Skeletal muscle satellite cell (primary cell): ENCODE data around the gene SZT2.
A peak's percentile ranks its signal among the peaks of the same experiment; 100 is the strongest.
"Not testable (repeated sequence)": the region's sequence is repeated elsewhere in the genome, so short reads cannot be mapped to it uniquely, and the experiment has no call there.

ENCODE experiments used
- H3K27me3 ChIP-seq: 2 replicates; pipeline ENCODE4 v1.7.0; 2013; ENCODE audit warnings: low read length; ENCODE audit not compliant: control insufficient read depth, insufficient read depth
- H3K36me3 ChIP-seq: 2 replicates; pipeline ENCODE4 v1.7.0; 2013; ENCODE audit warnings: mild to moderate bottlenecking, control low read depth, low read length; ENCODE audit not compliant: insufficient read depth
- H3K4me1 ChIP-seq: 2 replicates; pipeline ENCODE4 v1.7.0; 2013; ENCODE audit warnings: low read length; ENCODE audit not compliant: control insufficient read depth, insufficient read depth
- H3K4me2 ChIP-seq: 2 replicates; pipeline ENCODE4 v1.7.0; 2013; ENCODE audit warnings: mild to moderate bottlenecking, low read length
- H3K4me3 ChIP-seq: 2 replicates; pipeline ENCODE4 v1.7.0; 2013; ENCODE audit warnings: low read length
- H3K9ac ChIP-seq: 2 replicates; pipeline ENCODE4 v1.7.0; 2013; ENCODE audit warnings: mild to moderate bottlenecking, low read depth, low read length, moderate library complexity
- H3K9me3 ChIP-seq: replicated peaks from 2 replicates; pipeline ENCODE4 v1.7.0; 2013; ENCODE audit warnings: mild to moderate bottlenecking, control low read depth, low read length

SZT2 gene

DNA sequence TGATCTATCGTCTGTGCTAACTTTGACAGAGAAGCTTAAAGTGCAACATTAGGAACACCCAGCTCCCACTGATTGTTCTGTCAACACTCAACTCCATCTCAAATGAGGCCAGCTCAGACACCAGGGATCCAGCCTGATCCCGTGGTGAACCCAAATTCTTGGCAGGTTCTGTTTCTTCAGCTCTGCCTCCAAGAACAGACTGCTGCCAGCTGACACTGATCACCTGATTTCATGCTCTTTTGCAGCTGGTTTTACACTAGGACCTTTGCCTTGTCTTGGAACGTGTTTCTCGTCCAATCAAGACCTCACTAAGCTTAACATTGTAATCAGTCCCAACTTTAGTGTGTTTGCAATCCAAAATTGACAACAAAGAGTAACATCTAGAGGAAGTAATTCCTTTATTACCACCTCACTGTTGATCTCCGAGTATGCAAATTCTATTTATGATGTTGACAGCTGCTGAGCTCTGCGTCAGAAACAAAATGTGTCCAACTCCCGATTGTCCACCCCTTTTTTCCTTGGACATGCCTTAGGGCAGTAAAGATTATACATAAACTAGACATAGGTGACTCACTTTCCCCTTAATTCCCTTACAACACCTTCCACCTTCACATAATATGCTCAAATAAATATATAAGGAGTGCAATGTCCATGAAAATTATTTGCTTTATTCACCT lies 65.7 kb downstream of the SZT2 start:
- Histone ChIP-seq H3K4me3 (no peak overlapping the region), H3K36me3 (peaks cover 15% of the 10 kb centered on the region)

DNA sequence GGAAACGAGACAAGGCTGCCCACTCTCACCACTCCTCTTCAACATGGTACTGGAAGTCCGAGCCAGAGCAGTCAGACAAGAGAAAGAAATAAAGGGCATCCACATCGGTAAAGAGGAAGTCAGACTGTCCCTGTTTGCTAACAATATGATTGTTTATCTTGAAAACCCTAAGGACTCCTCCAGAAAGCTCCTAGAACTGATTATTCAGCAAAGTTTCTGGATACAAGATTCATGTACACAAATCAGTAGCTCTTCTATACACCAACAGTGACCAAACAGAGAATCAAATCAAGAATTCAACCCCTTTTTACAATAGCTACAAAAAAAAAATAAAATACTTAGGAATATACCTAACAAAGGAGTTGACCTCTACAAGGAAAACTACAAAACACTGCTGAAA lies 68.7 kb downstream of the SZT2 start:
- not testable (repeated sequence) for H3K9me3 ChIP-seq, H3K9ac ChIP-seq, H3K27me3 ChIP-seq, H3K4me3 ChIP-seq, H3K36me3 ChIP-seq, H3K4me2 ChIP-seq
- peaks cover 10% of the 10 kb centered on the region for H3K4me1 ChIP-seq

More for the DNA sequence above, 65.7 kb downstream of the SZT2 start:
- peaks cover 22% of the 10 kb centered on the region for H3K4me1 ChIP-seq
- no peak overlapping the region for H3K9ac ChIP-seq
- no peak overlapping the region for H3K4me2 ChIP-seq
- H3K9me3 ChIP-seq: no peaks in the 10 kb centered on the region
- no peaks in the 10 kb centered on the region for H3K27me3 ChIP-seq

DNA sequence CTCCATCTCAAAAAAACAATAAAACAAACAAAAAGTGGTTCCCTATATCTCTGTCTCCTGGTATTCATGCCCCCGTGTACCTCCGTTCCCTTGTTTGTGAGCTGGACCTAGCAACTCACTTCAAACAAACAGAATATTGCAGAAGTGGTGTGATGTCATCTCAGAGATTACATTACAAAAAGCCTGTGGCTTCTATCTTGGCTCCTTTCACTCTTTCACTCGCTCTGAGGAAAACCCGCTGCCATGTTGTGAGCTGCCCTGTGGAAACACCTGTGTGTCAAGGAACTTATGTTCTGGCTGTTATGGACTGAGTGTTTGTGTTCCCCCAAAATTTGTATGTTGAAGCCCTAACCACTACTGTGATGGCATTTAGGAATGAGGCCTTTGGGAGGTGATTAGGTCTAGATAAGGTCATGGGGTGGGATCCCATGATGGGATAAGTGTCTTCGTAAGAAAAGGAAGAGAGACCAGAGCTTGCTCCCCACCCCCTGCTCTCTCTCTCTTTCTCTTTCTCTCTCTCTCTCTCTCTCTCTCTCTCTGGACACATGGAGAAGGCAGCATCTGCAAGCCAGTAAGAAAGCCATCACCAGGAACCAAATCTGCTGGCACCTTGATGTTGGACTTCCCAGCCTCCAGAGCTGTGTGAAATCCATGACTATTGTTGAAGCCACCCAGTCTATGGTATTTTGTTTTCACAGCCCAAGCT lies 71.4 kb downstream of the SZT2 start:
- H3K4me3 ChIP-seq: no peak overlapping the region
- no peak overlapping the region for H3K9ac ChIP-seq
- H3K4me1 ChIP-seq: no peaks in the 10 kb centered on the region
- H3K27me3 ChIP-seq: no peaks in the 10 kb centered on the region
- no peaks in the 10 kb centered on the region for H3K9me3 ChIP-seq
- no peaks in the 10 kb centered on the region for H3K36me3 ChIP-seq
- no peak overlapping the region for H3K4me2 ChIP-seq

DNA sequence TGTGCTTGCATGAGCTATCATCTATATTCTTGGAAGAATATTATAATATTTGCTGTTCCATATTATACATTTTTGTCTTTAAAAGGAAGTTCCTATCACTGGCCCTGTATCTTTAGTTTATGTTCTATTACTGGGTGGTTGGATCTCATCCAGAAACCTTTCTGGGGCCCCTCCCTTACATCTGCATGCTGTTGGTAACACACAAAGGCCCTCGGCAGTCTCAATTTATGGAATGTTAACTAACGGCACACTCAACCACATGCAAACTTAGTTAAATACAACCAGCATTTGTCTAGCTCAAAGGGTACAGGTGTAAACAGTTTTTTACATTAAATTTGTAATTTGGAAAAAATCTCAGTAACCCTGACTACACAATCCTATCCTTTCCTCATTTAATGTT lies 73.8 kb downstream of the SZT2 start:
- Histone ChIP-seq H3K4me3 (no peak overlapping the region), H3K9ac (no peak overlapping the region), H3K4me1 (no peaks in the 10 kb centered on the region), H3K9me3 (no peaks in the 10 kb centered on the region), H3K36me3 (no peaks in the 10 kb centered on the region), H3K4me2 (no peak overlapping the region), H3K27me3 (no peaks in the 10 kb centered on the region)

DNA sequence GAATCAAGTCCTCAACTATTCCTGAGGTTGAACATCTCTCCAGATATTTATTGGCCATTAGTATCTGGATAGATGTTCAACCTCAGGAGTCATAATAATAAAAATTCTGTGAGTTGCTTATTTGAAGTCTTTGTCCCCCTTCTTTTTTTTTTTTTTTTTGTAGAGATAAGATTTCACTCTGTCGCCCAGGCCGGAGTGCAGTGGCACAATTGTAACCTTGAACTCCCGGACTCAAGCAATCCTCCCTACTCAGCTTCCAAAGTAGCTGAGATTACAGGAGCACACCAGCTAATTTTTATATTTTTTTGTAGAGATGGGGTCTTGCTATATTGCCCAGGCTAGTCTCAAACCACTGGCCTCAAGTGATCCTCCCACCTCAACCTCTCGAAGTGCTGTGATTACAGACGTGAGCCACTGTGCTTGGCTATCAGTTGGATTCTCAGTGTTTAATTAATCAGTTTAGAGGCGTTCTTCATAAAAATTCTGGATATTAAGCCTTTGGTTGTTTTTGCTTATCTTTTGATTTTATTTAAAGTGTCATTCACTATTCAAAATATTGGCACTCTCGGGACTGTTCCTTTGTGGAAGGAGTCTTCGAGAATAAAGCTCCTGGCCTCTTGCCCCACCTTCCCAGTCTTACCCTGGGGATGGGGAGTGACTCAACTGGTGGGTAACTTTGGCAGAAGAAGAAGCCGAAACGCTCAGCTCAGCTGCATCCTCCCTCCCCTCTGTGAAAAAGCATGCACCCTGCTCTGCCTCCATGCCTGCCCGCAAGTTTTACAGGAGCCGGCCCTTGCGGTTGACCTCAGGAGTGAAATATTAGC lies 75.2 kb downstream of the SZT2 start:
- Histone ChIP-seq H3K4me2 (no peak overlapping the region), H3K9ac (no peak overlapping the region), H3K9me3 (no peaks in the 10 kb centered on the region), H3K27me3 (no peaks in the 10 kb centered on the region), H3K4me1 (no peaks in the 10 kb centered on the region), H3K4me3 (no peak overlapping the region), H3K36me3 (no peaks in the 10 kb centered on the region)

DNA sequence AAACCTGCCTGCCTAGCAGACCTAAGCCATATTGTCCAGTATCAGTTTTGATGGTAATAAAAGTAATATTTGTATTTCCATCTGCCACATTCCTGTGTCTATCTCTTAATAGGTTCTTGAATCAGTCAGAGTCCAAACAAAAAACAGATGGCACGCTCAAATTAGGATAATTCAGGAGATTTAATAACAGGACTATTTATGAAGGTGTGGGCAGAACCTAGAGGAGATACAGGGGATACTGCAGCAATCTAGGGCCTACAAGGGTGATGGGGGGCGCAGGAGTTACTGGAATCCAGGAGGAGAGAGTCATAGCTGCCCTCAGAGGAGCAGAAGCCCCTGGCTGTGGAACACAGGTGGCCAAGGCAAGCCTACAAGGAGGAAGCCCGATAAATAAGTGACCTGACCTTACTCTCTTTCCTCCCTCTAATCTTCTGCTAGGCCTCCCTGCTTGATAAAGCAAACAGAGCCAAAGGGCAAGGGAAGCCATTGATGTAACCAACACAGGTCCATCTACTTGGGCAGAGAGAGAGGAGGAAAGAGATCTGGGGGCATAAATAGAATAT lies 75.9 kb downstream of the SZT2 start:
- Histone ChIP-seq H3K4me2 (no peak overlapping the region), H3K4me1 (no peaks in the 10 kb centered on the region), H3K9me3 (no peaks in the 10 kb centered on the region)

DNA sequence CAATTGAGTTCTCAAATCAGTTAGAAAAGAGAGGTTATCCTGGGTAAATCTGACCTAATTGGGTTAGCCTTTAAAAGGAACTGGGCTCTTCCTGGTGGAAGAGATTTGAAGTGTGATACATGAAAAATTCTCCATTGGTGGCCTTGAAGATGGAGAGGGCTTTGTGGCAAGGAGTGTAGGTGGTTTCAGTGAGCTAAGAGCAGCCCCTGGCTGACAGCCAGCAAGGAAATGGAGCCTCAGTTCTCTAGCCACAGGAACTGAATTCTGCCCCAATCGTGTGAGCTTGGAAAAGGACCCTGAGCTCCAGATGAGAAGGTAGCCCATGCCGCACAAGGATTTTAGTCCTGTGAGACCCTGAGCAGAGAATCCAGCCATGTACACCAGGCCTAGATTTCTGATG lies 76.7 kb downstream of the SZT2 start:
- H3K4me3 ChIP-seq: no peak overlapping the region
- no peaks in the 10 kb centered on the region for H3K36me3 ChIP-seq
- no peak overlapping the region for H3K4me2 ChIP-seq
- no peaks in the 10 kb centered on the region for H3K4me1 ChIP-seq
- H3K9ac ChIP-seq: no peak overlapping the region
- H3K27me3 ChIP-seq: no peaks in the 10 kb centered on the region
- H3K9me3 ChIP-seq: no peaks in the 10 kb centered on the region

More for the DNA sequence above, 75.9 kb downstream of the SZT2 start:
- Histone ChIP-seq H3K9ac (no peak overlapping the region), H3K4me3 (no peak overlapping the region), H3K27me3 (no peaks in the 10 kb centered on the region), H3K36me3 (no peaks in the 10 kb centered on the region)

DNA sequence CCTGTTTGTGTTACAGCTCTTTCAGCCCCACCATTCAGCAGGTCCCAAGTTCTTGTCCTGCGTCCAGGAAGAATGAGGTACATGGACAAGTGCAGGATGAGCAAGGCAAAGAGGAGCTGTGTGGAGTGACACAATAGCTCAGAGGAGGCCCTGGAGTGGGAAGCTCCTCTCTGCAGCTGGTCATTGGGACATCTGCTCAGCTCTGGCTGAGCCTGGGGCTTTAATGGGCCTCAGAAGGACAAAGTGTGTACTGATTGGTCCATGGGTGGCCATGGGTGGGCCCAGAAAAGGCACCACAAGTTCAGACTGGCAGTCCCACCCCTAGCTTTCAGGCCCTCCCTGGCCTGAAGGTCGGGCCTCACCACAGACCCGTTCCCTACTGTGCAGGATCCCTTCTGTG lies 78.7 kb downstream of the SZT2 start:
- Histone ChIP-seq H3K27me3 (no peaks in the 10 kb centered on the region), H3K4me2 (no peak overlapping the region), H3K4me1 (peaks cover 16% of the 10 kb centered on the region)

DNA sequence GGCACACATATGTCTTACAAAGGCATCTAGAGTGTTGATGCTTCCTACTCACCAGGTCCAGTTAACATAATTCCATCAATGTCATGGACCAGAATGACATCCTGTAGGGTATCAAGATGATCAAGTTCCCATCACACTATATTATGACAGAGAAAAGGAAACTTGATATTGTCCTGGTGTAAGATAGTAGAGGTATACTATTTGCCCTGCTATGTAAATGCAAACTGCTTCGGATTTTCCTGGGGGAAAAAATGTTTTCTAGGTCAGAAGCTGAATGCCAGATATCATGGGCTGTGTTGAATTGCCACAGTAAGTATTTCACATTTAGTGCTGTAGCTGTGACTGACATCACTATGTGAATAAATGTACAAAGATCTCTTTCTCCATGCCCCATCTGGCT lies 80.2 kb downstream of the SZT2 start:
- Histone ChIP-seq H3K9me3 (no peaks in the 10 kb centered on the region), H3K4me3 (no peak overlapping the region), H3K4me2 (no peak overlapping the region), H3K27me3 (no peaks in the 10 kb centered on the region), H3K36me3 (no peaks in the 10 kb centered on the region), H3K4me1 (peaks cover 25% of the 10 kb centered on the region), H3K9ac (no peak overlapping the region)

More for the DNA sequence above, 78.7 kb downstream of the SZT2 start:
- no peaks in the 10 kb centered on the region for H3K9me3 ChIP-seq
- no peak overlapping the region for H3K9ac ChIP-seq
- H3K36me3 ChIP-seq: no peaks in the 10 kb centered on the region
- no peak overlapping the region for H3K4me3 ChIP-seq

DNA sequence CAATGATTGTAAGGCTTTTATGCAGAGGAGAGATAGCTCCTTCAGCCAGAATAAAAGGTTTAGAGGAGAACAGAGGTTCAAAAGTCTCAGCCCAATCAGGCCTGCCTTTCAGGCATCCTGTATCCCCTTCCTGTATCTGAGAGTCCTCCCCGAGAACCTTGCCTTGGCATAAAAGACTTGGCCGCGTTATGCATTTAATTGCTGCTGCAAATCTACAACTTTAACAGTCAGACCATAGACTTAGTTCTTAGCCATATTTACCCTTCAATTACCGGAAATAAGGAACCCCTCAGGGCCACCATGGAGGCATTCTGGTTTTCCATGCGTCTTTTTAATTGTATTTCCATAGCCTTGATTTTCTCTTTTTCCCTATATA lies 82.4 kb downstream of the SZT2 start:
- Histone ChIP-seq H3K4me1 (peaks cover 40% of the 10 kb centered on the region), H3K27me3 (no peaks in the 10 kb centered on the region), H3K36me3 (no peaks in the 10 kb centered on the region), H3K9ac (peak overlapping the region; percentile 75), H3K4me3 (no peak overlapping the region), H3K4me2 (peak overlapping the region; percentile 38), H3K9me3 (no peaks in the 10 kb centered on the region)

DNA sequence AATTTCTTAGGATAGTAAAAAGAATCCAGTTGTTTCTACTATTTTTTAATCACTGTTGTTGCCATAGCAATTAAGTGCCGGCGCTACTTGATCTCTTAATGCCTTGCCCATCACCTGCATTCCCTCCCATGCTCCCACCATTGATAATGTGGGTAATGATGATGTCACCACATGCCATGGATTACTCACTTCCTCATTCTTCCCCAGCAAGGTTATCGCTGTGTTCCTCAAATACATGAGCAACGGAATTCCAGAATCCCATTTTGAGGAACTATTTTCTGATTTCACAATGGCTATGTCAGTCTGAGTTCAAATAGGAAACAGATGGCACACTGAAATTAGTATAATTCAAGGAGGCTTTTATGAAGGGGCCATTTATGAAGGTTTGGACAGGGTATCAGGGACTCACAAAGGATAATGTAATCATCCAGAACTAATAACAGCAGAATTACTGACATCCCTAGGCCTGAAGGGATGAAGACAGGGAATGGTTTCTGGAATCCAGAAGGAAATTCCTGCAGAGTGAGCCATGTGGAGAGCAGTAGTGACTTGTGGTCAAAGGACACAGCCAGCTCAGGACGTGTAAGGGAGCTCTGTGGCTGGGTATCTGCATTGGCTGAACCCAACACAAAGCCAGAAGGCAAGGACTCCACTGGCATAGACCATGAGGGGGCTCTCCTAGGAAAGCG lies 82.9 kb downstream of the SZT2 start:
- Histone ChIP-seq H3K4me1 (peaks cover 40% of the 10 kb centered on the region), H3K9ac (peak overlapping the region; percentile 75), H3K4me2 (peak overlapping the region; percentile 49)
- not testable (repeated sequence) for H3K9me3 ChIP-seq, H3K36me3 ChIP-seq, H3K4me3 ChIP-seq, H3K27me3 ChIP-seq
